Calu3 (cell line): ENCODE results near the gene TCOF1. TPM values are rescaled to one million over a fixed set of nuclear protein-coding genes. Genes with fewer than 3 reads are reported as not detected.

Experiments
- BruUV-seq: library from RNA; stranded (reverse); fragments of 400-500 nt; replicated peaks from 2 replicates; lab custom pipeline; 2021; lab: Mats Ljungman, UMichigan
- CTCF ChIA-PET: fragments of 300-600 bp; sonication (Branson Sonifier 250); formaldehyde crosslinking; loops from one replicate; lab custom pipeline; 2022; ENCODE audit warnings: antibody characterized with exemption; lab: Charles Lee
- DNase-seq: peaks from one replicate; pipeline ENCODE4 v3.0.0; 2022
- H3K27ac Mint-ChIP-seq: one replicate; pipeline ENCODE4 v1.8.0; 2022; ENCODE audit warnings: mixed read lengths; ENCODE audit not compliant: unreplicated experiment
- H3K27me3 Mint-ChIP-seq: one replicate; pipeline ENCODE4 v1.8.0; 2022; ENCODE audit warnings: mixed read lengths; ENCODE audit not compliant: unreplicated experiment
- H3K36me3 Mint-ChIP-seq: one replicate; pipeline ENCODE4 v1.8.0; 2022; ENCODE audit warnings: mild to moderate bottlenecking, moderate library complexity, mixed read lengths; ENCODE audit not compliant: insufficient read depth, unreplicated experiment
- H3K4me1 Mint-ChIP-seq: one replicate; pipeline ENCODE4 v1.8.0; 2022; ENCODE audit warnings: mild to moderate bottlenecking, low read depth, mixed read lengths; ENCODE audit not compliant: unreplicated experiment
- H3K4me3 Mint-ChIP-seq: one replicate; pipeline ENCODE4 v1.8.0; 2022; ENCODE audit warnings: mild to moderate bottlenecking, low read depth, moderate library complexity, mixed read lengths; ENCODE audit not compliant: unreplicated experiment
- H3K9me3 Mint-ChIP-seq: one replicate; pipeline ENCODE4 v1.8.0; 2022; ENCODE audit warnings: low read depth, mixed read lengths; ENCODE audit not compliant: unreplicated experiment
- intact Hi-C: fragments of 100-400 bp; cut with micrococcal nuclease; formaldehyde crosslinking; loops from one replicate; pipeline ENCODE4 v1.10.0; 2022; ENCODE audit not compliant: unreplicated experiment
- total RNA-seq: library from RNA; stranded (reverse); gene quantifications from 2 replicates; pipeline ENCODE4 v1.2.3, GENCODE V29; 2022
- TF ChIP-seq, protein P1 (sequence below): fragments of 200-600 bp; IDR thresholded peaks from one replicate; pipeline ENCODE4 v1.8.0; 2022; ENCODE audit warnings: antibody characterized with exemption; ENCODE audit not compliant: unreplicated experiment

The TCOF1 gene
- total RNA-seq, 1 experiment from 2014 or later = 106 TPM

DNA sequence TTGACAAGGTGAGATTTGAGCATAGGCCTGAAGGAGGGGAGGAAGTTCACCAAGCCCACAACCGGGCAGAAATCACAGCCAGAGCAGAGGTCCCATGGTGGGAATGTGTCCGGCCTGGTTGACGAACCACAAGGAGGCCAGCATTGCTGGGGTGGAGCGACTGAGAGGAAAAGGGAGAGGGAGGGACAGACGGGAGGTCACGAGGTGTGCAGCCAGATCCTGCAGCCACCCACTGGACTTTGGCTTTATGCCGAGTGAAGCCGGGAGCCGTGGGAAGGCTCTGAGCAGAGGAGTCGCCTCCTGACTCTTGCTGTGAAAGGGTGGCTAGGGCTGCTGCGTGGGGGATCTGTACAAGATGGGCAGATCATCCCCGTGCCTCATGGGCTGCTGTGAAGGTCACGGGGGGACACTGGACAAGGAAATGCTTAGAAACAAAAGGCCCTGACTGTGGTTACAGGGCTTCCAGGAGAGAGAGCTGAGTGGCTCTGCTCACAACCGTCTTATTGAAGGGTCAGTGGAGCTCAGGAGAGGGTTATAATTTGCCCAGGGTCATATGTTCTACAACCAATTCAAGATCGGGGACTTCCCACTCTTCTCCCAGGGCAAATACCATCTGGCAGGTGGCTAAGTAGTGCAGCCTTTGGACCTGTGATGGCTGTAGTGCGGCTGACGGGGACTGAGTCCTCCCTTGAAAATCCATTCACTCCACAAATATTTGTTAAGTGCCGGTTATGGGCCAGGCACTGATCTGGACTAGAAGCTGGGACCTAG, 70.8 kb downstream of the TCOF1 start:
- CTCF ChIA-PET = interaction anchor here (1.0 kb wide), 1 partner anchor 12 kb away, joined by 5 read pairs; no protein-coding TSS in a partner anchor
- peak; percentile 29 for DNase-seq
- no peaks in the 10 kb centered on the region for H3K27me3 Mint-ChIP-seq
- intact Hi-C loops = no loop called here
- TF ChIP-seq, protein P1, sequence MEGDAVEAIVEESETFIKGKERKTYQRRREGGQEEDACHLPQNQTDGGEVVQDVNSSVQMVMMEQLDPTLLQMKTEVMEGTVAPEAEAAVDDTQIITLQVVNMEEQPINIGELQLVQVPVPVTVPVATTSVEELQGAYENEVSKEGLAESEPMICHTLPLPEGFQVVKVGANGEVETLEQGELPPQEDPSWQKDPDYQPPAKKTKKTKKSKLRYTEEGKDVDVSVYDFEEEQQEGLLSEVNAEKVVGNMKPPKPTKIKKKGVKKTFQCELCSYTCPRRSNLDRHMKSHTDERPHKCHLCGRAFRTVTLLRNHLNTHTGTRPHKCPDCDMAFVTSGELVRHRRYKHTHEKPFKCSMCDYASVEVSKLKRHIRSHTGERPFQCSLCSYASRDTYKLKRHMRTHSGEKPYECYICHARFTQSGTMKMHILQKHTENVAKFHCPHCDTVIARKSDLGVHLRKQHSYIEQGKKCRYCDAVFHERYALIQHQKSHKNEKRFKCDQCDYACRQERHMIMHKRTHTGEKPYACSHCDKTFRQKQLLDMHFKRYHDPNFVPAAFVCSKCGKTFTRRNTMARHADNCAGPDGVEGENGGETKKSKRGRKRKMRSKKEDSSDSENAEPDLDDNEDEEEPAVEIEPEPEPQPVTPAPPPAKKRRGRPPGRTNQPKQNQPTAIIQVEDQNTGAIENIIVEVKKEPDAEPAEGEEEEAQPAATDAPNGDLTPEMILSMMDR = no peak
- BruUV-seq = no TSS peak
- H3K4me3 Mint-ChIP-seq = no peak overlapping the region
- peaks cover 9% of the 10 kb centered on the region for H3K36me3 Mint-ChIP-seq
- peaks cover 22% of the 10 kb centered on the region for H3K4me1 Mint-ChIP-seq
- H3K27ac Mint-ChIP-seq = peak overlapping the region; percentile 5
- H3K9me3 Mint-ChIP-seq = no peaks in the 10 kb centered on the region

DNA sequence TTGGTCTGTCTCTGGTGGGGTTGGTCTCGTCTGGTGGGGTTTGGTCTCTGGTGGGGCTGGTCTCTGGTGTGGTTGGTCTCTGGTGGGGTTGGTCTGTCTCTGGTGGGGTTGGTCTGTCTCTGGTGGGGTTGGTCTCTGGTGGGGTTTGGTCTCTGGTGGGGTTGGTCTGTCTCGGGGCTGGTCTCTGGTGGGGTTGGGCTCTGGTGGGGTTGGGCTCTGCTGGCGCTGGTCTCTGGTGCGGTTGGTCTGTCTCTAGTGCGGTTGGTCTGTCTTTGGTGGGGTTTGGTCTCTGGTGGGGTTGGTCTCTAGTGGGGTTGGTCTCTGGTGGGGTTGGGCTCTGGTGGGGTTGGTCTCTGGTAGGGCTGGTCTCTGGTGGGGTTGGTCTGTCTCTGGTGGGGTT, 71.5 kb downstream of the TCOF1 start:
- H3K4me1 Mint-ChIP-seq = peaks cover 22% of the 10 kb centered on the region
- TF ChIP-seq, protein P1 = no peak
- DNase-seq = no peak
- H3K27ac Mint-ChIP-seq = no peak overlapping the region
- H3K4me3 Mint-ChIP-seq = no peak overlapping the region
- CTCF ChIA-PET = interaction anchor here (1.0 kb wide), 1 partner anchor 13 kb away, joined by 5 read pairs; no protein-coding TSS in a partner anchor
- BruUV-seq = no TSS peak
- peaks cover 9% of the 10 kb centered on the region for H3K36me3 Mint-ChIP-seq
- no peaks in the 10 kb centered on the region for H3K9me3 Mint-ChIP-seq
- intact Hi-C loops = no loop called here
- no peaks in the 10 kb centered on the region for H3K27me3 Mint-ChIP-seq

DNA sequence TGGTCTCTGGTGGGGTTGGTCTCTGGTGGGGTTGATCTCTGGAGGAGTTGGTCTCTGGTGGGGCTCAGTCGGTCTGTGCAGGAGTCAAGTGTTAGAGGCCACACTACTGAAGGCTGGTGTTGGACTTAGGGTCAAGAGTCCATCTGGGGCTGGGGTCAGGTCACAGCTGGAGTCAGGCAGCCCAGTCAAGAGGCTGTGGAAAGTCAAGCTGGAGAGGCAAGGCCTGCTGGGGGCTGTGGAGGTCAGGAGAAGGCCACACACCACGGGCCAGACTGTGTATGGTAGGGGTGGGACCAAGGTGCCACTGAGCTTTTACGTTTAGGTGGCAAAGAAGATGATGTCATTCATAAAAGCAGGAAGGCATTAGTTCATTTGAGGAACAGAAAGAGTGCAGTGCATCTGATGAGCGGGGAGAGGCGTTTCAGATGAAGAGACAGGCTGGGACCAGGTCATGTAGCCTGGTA, 71.9 kb downstream of the TCOF1 start:
- H3K27ac Mint-ChIP-seq = no peak overlapping the region

DNA sequence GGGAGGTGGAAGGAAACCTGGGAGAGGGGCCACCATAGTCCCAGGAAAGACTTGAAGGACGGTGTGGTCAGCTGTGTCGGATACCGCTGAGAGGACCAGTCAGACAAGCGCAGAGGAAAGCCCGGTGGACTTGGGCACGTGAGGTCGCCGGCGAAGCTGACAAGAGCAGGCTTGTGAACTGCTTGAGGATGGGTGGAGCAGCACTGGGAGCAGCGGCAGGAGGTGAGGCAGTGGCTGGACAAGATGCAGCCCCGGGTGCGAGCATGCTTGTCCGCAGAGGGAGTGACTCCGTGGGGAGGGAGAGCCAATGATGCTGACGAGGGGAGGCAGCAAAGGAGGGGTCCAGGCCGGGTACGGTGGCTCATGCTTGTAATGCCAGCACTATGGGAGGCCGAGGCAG, 73.6 kb downstream of the TCOF1 start:
- H3K36me3 Mint-ChIP-seq = peaks cover 9% of the 10 kb centered on the region
- CTCF ChIA-PET = interaction anchor here (0.6 kb wide), 1 partner anchor 1618 kb away, joined by 5 read pairs; no protein-coding TSS in a partner anchor
- H3K4me1 Mint-ChIP-seq = peaks cover 27% of the 10 kb centered on the region
- H3K27ac Mint-ChIP-seq = no peak overlapping the region
- no peaks in the 10 kb centered on the region for H3K27me3 Mint-ChIP-seq
- H3K4me3 Mint-ChIP-seq = no peak overlapping the region
- no peak for DNase-seq
- TF ChIP-seq, protein P1 = no peak
- intact Hi-C loops = no loop called here
- H3K9me3 Mint-ChIP-seq = no peaks in the 10 kb centered on the region
- BruUV-seq = no TSS peak

More for the DNA sequence above, 71.9 kb downstream of the TCOF1 start:
- Mint-ChIP-seq H3K27me3 (no peaks in the 10 kb centered on the region), H3K36me3 (peaks cover 9% of the 10 kb centered on the region), H3K9me3 (no peaks in the 10 kb centered on the region), H3K4me1 (peaks cover 22% of the 10 kb centered on the region), H3K4me3 (no peak overlapping the region)
- no TSS peak for BruUV-seq
- intact Hi-C loops = no loop called here
- CTCF ChIA-PET = interaction anchor here (0.6 kb wide), 1 partner anchor 355 kb away, joined by 3 read pairs; no protein-coding TSS in a partner anchor
- TF ChIP-seq, protein P1 = no peak
- no peak for DNase-seq
